ENCODE measurements around the gene SMARCD2. TPM values are rescaled to one million over a fixed set of nuclear protein-coding genes. Genes with fewer than 3 reads are reported as not detected.

SMARCD2 gene
- total RNA-seq, 4 donors from 2014 or later, result 234 to 337 (median 309) TPM

DNA sequence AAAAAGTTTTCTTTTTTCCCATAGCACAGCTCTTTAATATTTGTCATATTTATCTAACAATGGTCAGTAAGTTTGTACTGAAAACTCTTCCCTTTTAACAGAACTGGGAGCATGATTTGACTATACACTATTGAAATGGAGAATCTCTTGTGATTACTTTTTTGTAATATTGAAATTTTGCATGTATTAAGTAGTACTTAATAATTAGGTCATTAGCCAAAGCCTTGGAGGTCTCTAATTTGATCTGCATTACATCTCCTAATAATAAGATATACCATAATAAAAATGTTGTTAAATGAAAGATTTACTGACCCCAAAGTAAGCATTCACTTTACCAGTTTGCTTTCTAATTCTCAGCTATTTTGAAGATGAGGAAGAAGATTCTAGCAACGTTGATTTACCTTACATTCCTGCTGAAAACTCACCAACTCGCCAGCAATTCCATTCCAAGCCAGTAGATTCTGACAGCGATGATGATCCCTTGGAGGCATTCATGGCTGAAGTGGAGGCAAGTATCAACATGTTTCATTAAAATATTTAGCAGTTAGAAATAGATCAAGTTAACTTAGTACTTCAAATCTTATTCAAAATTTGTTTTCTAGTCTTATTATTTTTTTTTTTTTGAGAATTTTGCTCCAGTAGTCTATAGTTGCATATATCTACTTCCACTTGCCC, 50.3 kb downstream of the SMARCD2 start:
- TF ChIP-seq POLR2A (IDR thresholded peaks at IDR 0.05) (no peak), EP300 (IDR thresholded peaks at IDR 0.05) (no peak), POLR2AphosphoS5 (IDR thresholded peaks at IDR 0.05) (no peak)
- TF ChIP-seq, protein P1, sequence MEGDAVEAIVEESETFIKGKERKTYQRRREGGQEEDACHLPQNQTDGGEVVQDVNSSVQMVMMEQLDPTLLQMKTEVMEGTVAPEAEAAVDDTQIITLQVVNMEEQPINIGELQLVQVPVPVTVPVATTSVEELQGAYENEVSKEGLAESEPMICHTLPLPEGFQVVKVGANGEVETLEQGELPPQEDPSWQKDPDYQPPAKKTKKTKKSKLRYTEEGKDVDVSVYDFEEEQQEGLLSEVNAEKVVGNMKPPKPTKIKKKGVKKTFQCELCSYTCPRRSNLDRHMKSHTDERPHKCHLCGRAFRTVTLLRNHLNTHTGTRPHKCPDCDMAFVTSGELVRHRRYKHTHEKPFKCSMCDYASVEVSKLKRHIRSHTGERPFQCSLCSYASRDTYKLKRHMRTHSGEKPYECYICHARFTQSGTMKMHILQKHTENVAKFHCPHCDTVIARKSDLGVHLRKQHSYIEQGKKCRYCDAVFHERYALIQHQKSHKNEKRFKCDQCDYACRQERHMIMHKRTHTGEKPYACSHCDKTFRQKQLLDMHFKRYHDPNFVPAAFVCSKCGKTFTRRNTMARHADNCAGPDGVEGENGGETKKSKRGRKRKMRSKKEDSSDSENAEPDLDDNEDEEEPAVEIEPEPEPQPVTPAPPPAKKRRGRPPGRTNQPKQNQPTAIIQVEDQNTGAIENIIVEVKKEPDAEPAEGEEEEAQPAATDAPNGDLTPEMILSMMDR (IDR thresholded peaks at IDR 0.05), result no peak
- Histone ChIP-seq H3K9me3 (no peaks in the 10 kb centered on the region), H3K27ac (no peak overlapping the region), H3K4me1 (peaks cover 10% of the 10 kb centered on the region), H3K36me3 (peaks cover 89% of the 10 kb centered on the region), H3K27me3 (no peaks in the 10 kb centered on the region), H3K4me3 (no peak overlapping the region)
- 57% methylated on average over 3 of the region's 3 CpGs for WGBS
- no peak for DNase-seq (ENCODE audit: low spot score in 2 of 2)

DNA sequence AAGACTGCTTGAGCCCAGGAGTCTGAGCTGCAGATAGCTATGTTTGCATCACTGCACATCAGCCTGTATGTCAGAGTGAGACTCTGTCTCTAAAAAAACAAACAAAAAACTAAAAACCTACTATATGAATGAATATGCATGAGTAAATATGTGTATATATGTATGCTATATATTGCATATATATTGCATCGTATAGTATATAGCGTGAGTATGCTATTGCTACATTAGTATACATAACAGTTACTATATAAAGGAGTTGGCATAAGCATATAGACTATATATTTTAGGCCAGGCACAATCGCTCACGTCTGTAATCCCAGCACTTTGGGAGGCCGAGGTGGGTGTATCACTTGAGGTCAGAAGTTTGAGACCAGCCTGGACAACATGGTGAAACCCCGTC, 52.4 kb downstream of the SMARCD2 start:
- peaks cover 14% of the 10 kb centered on the region for H3K4me1 ChIP-seq
- peaks cover 73% of the 10 kb centered on the region for H3K36me3 ChIP-seq
- H3K4me3 ChIP-seq, result no peak overlapping the region
- TF ChIP-seq POLR2A (IDR thresholded peaks at IDR 0.05) (no peak), EP300 (IDR thresholded peaks at IDR 0.05) (no peak), POLR2AphosphoS5 (IDR thresholded peaks at IDR 0.05) (no peak)
- TF ChIP-seq, protein P1 (IDR thresholded peaks at IDR 0.05), result no peak
- H3K27ac ChIP-seq, result no peak overlapping the region
- 94% methylated on average over 6 of the region's 6 CpGs for WGBS
- no peaks in the 10 kb centered on the region for H3K27me3 ChIP-seq
- H3K9me3 ChIP-seq, result no peaks in the 10 kb centered on the region
- DNase-seq (ENCODE audit: low spot score in 2 of 2), result no peak

DNA sequence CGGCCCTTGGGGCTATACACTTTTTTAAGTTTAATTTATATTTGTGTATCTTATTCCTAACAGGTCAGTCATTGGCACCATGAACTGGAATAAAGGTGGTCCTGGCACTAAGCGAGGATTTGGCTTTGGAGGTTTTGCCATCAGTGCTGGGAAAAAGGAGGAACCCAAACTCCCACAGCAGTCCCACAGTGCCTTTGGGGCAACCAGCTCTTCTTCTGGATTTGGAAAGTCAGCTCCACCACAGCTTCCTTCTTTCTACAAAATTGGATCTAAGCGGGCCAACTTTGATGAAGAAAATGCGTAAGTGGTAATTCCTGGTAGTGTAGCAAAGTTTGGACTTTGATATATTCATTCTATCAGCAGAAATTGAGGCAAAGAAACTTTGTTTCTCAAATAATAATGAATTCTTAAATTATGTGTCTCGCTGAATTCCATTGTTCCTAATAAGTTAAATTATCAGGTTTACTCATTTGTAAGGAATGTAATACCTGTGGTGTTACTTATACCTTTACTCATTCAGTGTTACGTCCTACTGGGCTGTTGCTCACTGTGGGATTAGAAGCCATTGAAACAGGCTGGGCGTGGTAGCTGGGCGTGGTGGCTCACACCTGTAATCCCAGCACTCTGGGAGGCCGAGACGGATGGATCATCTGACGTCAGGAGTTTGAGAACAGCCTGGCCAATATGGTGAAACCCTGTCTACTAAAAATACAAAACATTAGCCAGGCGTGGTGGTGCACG, 55.3 kb downstream of the SMARCD2 start:
- H3K36me3 ChIP-seq, result peaks cover 44% of the 10 kb centered on the region
- 95% methylated on average over 13 of the region's 13 CpGs for WGBS
- H3K27me3 ChIP-seq, result no peaks in the 10 kb centered on the region
- H3K4me3 ChIP-seq, result no peak overlapping the region
- H3K4me1 ChIP-seq, result peaks cover 14% of the 10 kb centered on the region
- H3K9me3 ChIP-seq, result no peaks in the 10 kb centered on the region
- DNase-seq (ENCODE audit: low spot score in 2 of 2), result no peak
- TF ChIP-seq POLR2AphosphoS5 (IDR thresholded peaks at IDR 0.05) (no peak), POLR2A (IDR thresholded peaks at IDR 0.05) (no peak), EP300 (IDR thresholded peaks at IDR 0.05) (no peak)
- TF ChIP-seq, protein P1 (IDR thresholded peaks at IDR 0.05), result no peak
- no peak overlapping the region for H3K27ac ChIP-seq

DNA sequence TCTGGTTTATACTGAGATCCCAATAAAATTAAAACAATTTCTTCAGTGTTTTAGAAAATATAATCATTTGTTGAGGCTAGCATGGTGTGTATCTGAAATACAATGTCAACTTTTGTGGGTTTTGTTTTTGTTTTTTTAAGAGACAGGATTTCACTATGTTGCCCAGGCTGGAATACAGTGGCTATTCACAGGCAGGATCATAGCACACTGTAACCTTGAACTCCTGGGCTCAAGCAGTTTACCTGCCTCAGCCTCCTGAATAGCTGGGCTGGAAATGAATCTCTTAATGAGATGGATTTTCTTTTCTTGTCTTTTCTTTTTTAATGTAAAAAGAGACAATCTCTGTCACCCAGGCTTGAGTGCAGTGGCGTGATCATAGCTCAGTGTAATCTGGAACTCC, 56.4 kb downstream of the SMARCD2 start:
- Histone ChIP-seq H3K27me3 (no peaks in the 10 kb centered on the region), H3K4me3 (no peak overlapping the region), H3K4me1 (peaks cover 11% of the 10 kb centered on the region), H3K27ac (no peak overlapping the region), H3K9me3 (no peaks in the 10 kb centered on the region), H3K36me3 (peaks cover 34% of the 10 kb centered on the region)
- no peak for DNase-seq (ENCODE audit: low spot score in 2 of 2)
- WGBS, result 93% methylated on average over 1 of the region's 1 CpG
- TF ChIP-seq POLR2AphosphoS5 (IDR thresholded peaks at IDR 0.05), result no peak
- TF ChIP-seq, protein P1 (IDR thresholded peaks at IDR 0.05), result no peak

DNA sequence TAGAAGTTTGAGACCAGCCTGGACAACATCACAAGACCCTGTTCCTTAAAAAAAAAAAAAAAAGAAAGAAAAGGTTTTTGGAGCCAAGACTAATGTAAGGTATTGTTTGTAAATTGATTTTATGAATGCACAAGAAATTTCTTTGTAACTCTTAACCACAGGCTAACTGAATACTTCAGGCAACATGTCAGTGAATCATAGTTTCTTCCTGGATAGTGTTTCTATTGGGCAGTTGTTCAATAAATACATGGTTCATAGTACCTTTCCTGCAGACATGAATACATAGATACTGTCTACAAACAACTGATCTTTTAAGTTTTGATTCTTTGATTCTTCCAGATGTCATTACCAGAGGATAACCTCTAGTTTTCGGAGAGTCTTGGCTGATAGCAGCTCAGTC, 56.9 kb downstream of the SMARCD2 start:
- peak overlapping the region; percentile 32 for H3K27ac ChIP-seq
- no peak for TF ChIP-seq POLR2A (IDR thresholded peaks at IDR 0.05)
- TF ChIP-seq, protein P1 (IDR thresholded peaks at IDR 0.05), result no peak
- TF ChIP-seq EP300 (IDR thresholded peaks at IDR 0.05), result no peak
- no peak for TF ChIP-seq POLR2AphosphoS5 (IDR thresholded peaks at IDR 0.05)

More for the DNA sequence above, 56.9 kb downstream of the SMARCD2 start:
- Histone ChIP-seq H3K4me1 (peaks cover 17% of the 10 kb centered on the region), H3K36me3 (peaks cover 30% of the 10 kb centered on the region), H3K27me3 (no peaks in the 10 kb centered on the region), H3K4me3 (no peak overlapping the region), H3K9me3 (no peaks in the 10 kb centered on the region)
- 74% methylated on average over 1 of the region's 1 CpG for WGBS
- DNase-seq (ENCODE audit: low spot score in 2 of 2), result no peak

Measured in suprapubic skin (tissue), 4 donors.